Activated CD8-positive, alpha-beta memory T cell treated with anti-CD3 and anti-CD28 coated beads, Interleukin-2, amount 50 U/mL, for 1 hour (primary cell): ENCODE data around the gene EPG5.
"Not testable (repeated sequence)": the region's sequence is repeated elsewhere in the genome, so short reads cannot be mapped to it uniquely, and the experiment has no call there.

Source experiments
- DNase-seq: peaks from one replicate; pipeline ENCODE4 v3.0.0-alpha.2; 2020; ENCODE audit errors: extremely low read depth

The EPG5 gene

GRCh38 chr18:45871431-45872084 is 95.6 kb downstream of the EPG5 start:
- DNase-seq = no peak

GRCh38 chr18:45870419-45870818 is 96.7 kb downstream of the EPG5 start:
- no peak for DNase-seq

GRCh38 chr18:45865466-45865865 is 101.7 kb downstream of the EPG5 start:
- no peak for DNase-seq

- DNase-seq = no peak
Observed at GRCh38 chr18:45864081-45864480, 103.0 kb downstream of the EPG5 start.

- no peak for DNase-seq
Observed at GRCh38 chr18:45863469-45863868, 103.7 kb downstream of the EPG5 start.

- DNase-seq = no peak
Observed at GRCh38 chr18:45861926-45862325, 105.2 kb downstream of the EPG5 start.

- DNase-seq = no peak
Observed at GRCh38 chr18:45860971-45861370, 106.2 kb downstream of the EPG5 start.

GRCh38 chr18:45860492-45860891 is 106.6 kb downstream of the EPG5 start:
- DNase-seq = no peak

GRCh38 chr18:45859334-45859733 is 107.8 kb downstream of the EPG5 start:
- DNase-seq = no peak

GRCh38 chr18:45856531-45856930 is 110.6 kb downstream of the EPG5 start:
- no peak for DNase-seq

- DNase-seq = no peak
Observed at GRCh38 chr18:45854036-45854586, 113.0 kb downstream of the EPG5 start.

- no peak for DNase-seq
Observed at GRCh38 chr18:45852631-45853030, 114.5 kb downstream of the EPG5 start.

- DNase-seq = no peak
Observed at GRCh38 chr18:45851161-45851925, 115.8 kb downstream of the EPG5 start.

- no peak for DNase-seq
Observed at GRCh38 chr18:45850021-45850420, 117.1 kb downstream of the EPG5 start.

- no peak for DNase-seq
Observed at GRCh38 chr18:45849529-45849928, 117.6 kb downstream of the EPG5 start.

GRCh38 chr18:45848643-45849042 is 118.5 kb downstream of the EPG5 start:
- not testable (repeated sequence) for DNase-seq

GRCh38 chr18:45847119-45847518 is 120.0 kb downstream of the EPG5 start:
- DNase-seq = no peak

- DNase-seq = no peak
Observed at GRCh38 chr18:45845410-45845809, 121.7 kb downstream of the EPG5 start.

- no peak for DNase-seq
Observed at GRCh38 chr18:45844938-45845337, 122.2 kb downstream of the EPG5 start.

- no peak for DNase-seq
Observed at GRCh38 chr18:45843019-45843418, 124.1 kb downstream of the EPG5 start.

GRCh38 chr18:45841765-45842442 is 125.2 kb downstream of the EPG5 start:
- DNase-seq = no peak

- DNase-seq = no peak
Observed at GRCh38 chr18:45841060-45841764, 125.9 kb downstream of the EPG5 start.
